GM18511 (cell line): Measurements from ENCODE around the gene SLC35B2.

Experiments used
- ATAC-seq: cut with Tn5 transposase; IDR thresholded peaks from one replicate; pipeline ENCODE4 v1.9.1; 2021; ENCODE audit warnings: mild to moderate bottlenecking, moderate library complexity; ENCODE audit not compliant: unreplicated experiment

Gene SLC35B2

DNA sequence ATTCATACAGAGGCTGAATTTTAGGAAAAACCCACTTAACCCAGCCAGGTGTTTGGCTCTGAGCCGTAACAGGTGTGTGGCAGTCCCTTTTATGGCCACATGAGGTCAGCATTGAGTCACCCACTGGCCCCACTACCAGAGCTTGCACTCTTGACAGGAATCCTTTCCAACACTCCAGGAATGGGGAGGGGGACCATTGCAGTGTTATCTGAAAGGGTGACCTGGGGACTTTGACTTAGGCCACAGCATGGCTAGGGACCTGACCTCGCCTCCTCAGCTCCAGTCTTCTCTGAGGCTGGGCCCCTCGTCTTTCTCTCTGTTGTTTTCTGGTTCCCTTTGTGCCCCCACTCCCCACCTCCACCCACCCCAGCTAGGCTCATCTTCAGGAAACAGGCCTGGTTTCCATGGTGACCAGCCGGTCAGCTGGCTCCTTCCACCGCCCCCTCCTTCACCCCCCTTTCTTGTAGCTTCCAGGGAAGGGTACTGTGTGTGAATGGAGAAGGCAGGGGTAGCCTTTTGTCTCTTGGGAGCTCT is 10.8 kb upstream of the SLC35B2 start:
- ATAC-seq = no peak

DNA sequence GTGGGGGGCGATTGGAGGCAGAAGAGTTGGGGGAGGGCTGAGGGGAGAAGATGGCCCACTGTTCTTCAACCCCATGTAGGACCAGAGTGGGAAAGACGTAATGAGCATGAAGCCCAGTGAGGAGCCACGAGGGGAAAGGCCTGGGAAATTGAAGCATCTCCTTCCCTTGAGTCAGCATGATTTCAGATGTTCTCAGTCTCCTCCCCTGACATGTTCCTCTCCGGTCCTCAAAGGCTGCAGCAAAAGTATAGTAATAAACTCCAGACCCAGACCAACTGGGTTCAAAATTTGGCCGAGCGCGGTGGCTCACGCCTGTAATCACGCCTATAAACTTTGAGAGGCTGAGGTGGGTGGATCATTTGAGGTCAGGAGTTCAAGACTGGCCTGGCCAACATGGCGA is 9.9 kb upstream of the SLC35B2 start:
- ATAC-seq = no peak

- ATAC-seq = peak; percentile 35
Measured at GRCh38 chr6:44266347-44266746, 9.0 kb upstream of the SLC35B2 start.

GRCh38 chr6:44265722-44266233 is 8.4 kb upstream of the SLC35B2 start:
- peak; percentile 0 for ATAC-seq

- peak; percentile 39 for ATAC-seq
Measured at GRCh38 chr6:44265007-44265721, 7.8 kb upstream of the SLC35B2 start, which contains the start of gene NFKBIE. Gene NFKBIE (minus strand): TSS chr6:44265551. CDS start chr6:44265346, 205 bp downstream.

DNA sequence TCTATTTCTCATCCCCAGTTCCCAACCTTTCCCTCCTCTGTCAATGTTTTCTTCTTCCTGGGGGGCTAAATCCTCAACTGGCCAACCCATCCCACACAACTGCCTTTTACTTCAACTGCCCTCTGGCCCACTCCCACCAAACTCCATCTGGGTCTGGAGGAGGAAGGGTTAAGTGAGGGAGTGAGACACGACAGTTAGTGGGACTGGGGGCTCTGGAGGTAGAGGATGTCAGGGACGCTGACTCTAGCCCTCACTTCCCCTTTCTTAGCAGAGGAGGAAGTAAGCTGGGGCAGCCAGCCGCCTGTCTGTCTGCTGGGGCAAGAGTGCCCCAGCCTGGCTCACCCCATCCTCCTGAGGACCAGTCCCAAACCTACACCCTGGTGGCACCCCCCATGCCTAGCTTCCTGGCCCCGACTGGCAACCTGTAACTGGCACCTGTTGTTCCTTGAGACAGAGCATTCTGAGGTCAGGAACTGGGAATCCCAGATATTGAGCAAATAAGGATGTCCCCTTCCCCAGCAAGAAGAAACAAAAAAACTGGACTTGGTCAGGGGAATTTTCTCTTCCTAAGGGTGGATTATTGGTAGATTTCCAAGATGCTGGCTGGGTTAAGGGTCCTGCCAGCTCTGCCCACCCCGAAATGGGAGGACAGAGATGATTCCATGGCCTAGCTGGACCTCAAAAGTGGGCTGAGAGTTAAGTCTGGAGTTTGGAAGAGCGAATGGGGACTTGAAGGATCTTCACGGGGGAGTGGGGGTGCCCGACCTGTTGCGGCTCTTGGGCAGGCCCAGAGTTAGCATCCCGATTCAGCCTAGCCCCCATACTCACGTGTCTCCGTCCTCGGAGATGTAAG is 7.1 kb upstream of the SLC35B2 start:
- ATAC-seq = peak; percentile 38

GRCh38 chr6:44263354-44264100 is 6.2 kb upstream of the SLC35B2 start:
- ATAC-seq = no peak

DNA sequence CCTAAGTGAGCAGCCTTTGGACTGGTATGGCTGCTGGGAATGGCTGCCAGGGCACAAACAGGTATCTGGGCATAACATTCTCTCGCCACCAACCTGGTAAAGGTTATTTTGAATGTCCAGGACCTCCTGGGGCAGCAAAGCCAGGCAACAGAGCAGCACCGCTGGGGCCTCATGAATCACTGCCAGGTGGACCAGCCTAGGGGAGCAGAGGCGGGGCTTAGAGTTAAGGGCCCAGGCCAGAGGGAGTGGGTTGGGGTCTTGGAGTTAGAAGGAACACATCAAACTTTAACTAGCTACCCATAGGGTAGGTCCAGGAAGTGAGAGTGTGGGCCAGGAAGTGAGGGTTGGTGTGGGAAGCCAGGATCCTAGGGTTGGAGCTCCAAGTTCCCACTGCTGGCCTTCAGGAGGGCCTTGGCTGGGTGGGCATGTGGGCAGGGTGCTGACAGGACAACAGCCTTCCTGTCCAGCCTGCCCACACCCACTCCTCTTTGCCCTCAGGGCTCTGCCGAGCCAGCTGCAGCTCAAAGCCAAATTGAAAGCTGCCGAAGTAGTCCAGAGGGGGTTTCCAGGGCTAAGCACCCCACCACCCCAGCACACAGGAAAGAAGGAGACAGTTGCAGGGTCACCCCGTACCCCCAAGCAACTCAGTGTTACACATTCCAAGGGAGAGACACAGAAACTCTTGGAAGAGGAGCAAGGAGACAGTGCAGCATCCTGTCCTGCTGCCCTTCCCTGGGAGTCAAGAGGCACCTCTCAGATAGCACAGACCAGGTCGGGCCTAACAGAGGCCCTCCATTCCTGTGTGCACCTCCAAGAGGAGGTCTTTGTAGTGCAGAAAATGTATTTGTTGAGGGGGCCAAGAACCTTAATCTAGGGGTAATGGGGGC is 5.4 kb upstream of the SLC35B2 start:
- ATAC-seq = no peak

GRCh38 chr6:44261581-44261980 is 4.3 kb upstream of the SLC35B2 start:
- ATAC-seq = no peak

DNA sequence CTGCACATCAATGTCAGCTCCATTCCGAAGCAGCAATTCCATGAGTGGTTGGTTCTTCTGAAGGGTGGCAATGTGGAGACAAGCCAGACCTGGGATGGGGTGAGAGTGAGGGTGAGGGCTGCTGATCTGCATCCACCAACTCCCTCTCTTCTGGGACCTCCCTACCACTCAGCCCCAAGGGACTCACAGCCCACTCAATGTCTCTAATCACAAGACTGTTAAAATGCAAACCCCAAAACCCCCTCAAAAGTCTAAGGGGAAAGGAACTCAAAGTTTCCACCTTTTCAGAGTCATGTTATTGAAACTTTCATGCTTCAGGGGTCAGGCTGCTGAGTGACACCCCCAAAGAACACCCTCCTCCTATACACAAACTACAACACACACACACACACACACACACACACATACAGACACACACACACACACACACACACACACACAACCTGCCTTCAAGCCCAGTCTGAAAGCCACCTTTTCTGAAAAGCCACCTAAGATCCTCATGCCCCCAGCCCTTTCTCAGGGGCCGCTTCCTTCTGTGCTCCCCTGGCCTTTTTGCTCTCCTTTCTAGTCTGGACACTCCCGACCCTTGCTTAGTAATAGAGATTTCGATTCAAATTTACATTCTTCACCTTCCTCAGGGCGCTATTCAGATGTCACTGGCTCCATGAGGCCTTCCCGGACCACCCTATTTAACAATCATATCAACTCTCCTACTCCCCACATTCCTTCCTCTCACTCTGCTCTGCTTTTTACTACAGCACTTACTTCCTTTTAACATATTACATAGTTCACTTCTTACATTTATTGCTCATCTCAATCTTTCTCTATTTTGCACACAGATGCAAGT is 3.3 kb upstream of the SLC35B2 start:
- no peak for ATAC-seq

- no peak for ATAC-seq
Measured at GRCh38 chr6:44260011-44260410, 2.7 kb upstream of the SLC35B2 start.

- no peak for ATAC-seq
Measured at GRCh38 chr6:44258921-44259320, 1.6 kb upstream of the SLC35B2 start.

DNA sequence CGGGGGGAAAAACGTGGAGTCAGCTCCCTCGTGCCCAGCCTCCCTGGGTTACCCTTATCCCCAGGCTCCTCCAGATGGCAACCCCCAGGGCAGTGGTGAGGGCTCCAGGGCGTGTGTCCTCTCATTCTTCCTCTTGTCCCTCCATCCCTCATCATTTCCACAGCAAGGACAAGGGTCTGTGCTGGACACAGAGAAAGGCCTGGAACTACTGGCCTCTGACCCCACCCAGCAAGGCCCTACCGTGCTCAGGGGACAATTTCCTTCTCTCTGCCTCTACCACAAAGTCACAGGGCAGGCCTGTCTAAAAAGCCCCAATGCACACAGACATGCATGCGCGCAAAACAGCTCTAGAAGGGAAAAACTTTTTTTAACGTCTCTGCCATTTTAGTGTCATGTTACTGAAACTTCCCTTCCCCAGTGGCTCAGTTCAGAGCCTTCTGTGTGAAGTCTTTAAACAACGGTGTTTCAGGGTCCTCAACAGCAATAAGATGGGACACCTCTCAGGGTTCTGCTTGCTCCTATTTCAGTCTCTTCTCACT is 1.1 kb upstream of the SLC35B2 start:
- no peak for ATAC-seq

GRCh38 chr6:44257753-44258324 is 511 bp upstream of the SLC35B2 start:
- peak; percentile 31 for ATAC-seq

GRCh38 chr6:44256775-44257024 is 628 bp downstream of the SLC35B2 start:
- no peak for ATAC-seq

- ATAC-seq = no peak
Measured at GRCh38 chr6:44255871-44256774, 1.2 kb downstream of the SLC35B2 start.

GRCh38 chr6:44255105-44255808 is 2.1 kb downstream of the SLC35B2 start:
- no peak for ATAC-seq
